ENCODE measurements around the gene ASB13.

Gene ASB13

GRCh38 chr10:5668429-5668828, 2.0 kb upstream of the ASB13 start:
- peaks cover 4% of the 10 kb centered on the region; the same call in 1 of the 2 replicates for H3K9me3 ChIP-seq (ENCODE audit: control insufficient read depth, insufficient read depth, low read depth, low read length)
- H3K36me3 ChIP-seq (ENCODE audit: control insufficient read depth, insufficient read depth, low read length) = no peaks in the 10 kb centered on the region
- no peak overlapping the region for H3K27ac ChIP-seq (ENCODE audit: low read depth, low read length)
- no peak overlapping the region for H3K4me3 ChIP-seq (ENCODE audit: low read depth, low read length)
- no peak overlapping the region for H3K9ac ChIP-seq (ENCODE audit: low read length)
- H3K27me3 ChIP-seq (ENCODE audit: control insufficient read depth, insufficient read depth, low read length) = peaks cover 6% of the 10 kb centered on the region
- peaks cover 14% of the 10 kb centered on the region for H3K4me1 ChIP-seq (ENCODE audit: control insufficient read depth, insufficient read depth, low read length)

- peak overlapping the region; percentile 76 for H3K9ac ChIP-seq (ENCODE audit: low read length)
- no peaks in the 10 kb centered on the region for H3K9me3 ChIP-seq (ENCODE audit: control insufficient read depth, insufficient read depth, low read depth, low read length)
- H3K4me1 ChIP-seq (ENCODE audit: control insufficient read depth, insufficient read depth, low read length) = peaks cover 19% of the 10 kb centered on the region
- peaks cover 6% of the 10 kb centered on the region for H3K27me3 ChIP-seq (ENCODE audit: control insufficient read depth, insufficient read depth, low read length)
- peak overlapping the region; percentile 73 for H3K4me3 ChIP-seq (ENCODE audit: low read depth, low read length)
- no peaks in the 10 kb centered on the region for H3K36me3 ChIP-seq (ENCODE audit: control insufficient read depth, insufficient read depth, low read length)
- H3K27ac ChIP-seq (ENCODE audit: low read depth, low read length) = no peak overlapping the region
These were observed 641 bp upstream of the ASB13 start for GRCh38 chr10:5666841-5667630.

DNA sequence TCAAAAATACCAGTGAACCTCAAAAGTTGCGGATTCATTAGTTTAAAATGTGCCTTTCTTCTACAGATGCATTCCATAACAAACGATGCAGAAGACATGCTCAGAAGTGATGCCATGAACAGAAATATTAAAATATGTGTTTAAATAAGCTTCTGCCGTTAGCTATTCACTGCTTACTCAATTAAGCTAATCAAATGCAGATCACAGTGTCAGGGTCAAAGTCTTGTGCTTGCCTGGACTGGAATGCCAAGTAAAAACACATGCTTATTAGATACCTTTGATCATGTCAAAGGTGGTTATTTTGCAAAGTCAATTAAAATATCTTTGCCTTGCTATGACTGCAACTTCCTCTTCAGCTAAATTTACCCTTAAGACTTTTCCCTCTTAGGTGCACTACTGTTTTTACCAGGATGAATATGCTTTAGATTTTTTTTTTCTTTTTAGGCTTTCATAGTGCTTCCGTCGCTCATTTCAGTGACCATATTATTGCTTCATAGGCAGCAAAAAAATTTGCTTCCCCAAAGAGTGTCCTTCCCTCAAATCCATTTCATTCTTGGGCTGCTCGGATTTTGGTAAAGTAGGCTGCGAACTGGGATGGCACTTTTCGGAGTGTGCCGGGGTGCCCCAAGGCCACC, 905 bp downstream of the ASB13 start:
- H3K36me3 ChIP-seq (ENCODE audit: control insufficient read depth, insufficient read depth, low read length) = no peaks in the 10 kb centered on the region
- H3K9ac ChIP-seq (ENCODE audit: low read length) = peak overlapping the region; percentile 76
- peaks cover 27% of the 10 kb centered on the region for H3K4me1 ChIP-seq (ENCODE audit: control insufficient read depth, insufficient read depth, low read length)
- H3K27ac ChIP-seq (ENCODE audit: low read depth, low read length) = no peak overlapping the region
- H3K9me3 ChIP-seq (ENCODE audit: control insufficient read depth, insufficient read depth, low read depth, low read length) = no peaks in the 10 kb centered on the region
- H3K4me3 ChIP-seq (ENCODE audit: low read depth, low read length) = peak overlapping the region; percentile 73
- peaks cover 6% of the 10 kb centered on the region for H3K27me3 ChIP-seq (ENCODE audit: control insufficient read depth, insufficient read depth, low read length)

DNA sequence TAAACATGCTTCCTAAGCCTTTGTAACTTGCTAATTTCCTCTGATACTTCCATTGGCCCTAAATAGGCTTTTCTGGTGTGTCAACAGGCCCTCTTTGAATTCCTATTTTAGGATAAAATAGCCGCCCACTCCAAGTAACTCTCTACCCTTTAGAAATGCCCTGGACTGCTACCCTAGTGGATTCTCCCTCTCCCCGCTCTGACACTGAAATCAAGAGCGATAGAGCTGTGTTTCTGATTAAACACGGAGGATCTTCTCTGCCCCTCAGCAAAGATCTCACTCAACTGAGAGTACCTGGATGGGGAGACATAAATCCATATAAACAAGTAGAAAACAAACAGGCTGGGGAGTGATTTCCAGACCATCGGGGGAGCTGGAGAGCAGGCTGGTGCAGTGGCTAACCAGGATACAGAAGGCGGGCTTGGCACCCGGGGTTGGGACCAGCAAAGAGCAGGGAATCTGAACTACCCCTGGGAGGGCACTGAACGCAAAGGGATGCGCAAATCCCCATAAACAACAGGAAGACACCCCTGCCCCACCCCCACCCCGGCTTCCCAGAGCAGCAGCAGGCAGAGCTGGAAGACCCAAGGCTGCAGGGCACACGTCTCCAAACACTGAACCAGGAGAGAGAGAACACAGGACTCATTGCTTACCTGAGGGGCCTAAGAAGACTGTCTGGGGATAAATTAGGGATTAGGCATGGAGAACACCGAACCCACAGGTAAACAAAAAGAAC, 2.5 kb downstream of the ASB13 start:
- H3K9ac ChIP-seq (ENCODE audit: low read length) = no peak overlapping the region
- peaks cover 42% of the 10 kb centered on the region for H3K4me1 ChIP-seq (ENCODE audit: control insufficient read depth, insufficient read depth, low read length)
- H3K4me3 ChIP-seq (ENCODE audit: low read depth, low read length) = no peak overlapping the region

DNA sequence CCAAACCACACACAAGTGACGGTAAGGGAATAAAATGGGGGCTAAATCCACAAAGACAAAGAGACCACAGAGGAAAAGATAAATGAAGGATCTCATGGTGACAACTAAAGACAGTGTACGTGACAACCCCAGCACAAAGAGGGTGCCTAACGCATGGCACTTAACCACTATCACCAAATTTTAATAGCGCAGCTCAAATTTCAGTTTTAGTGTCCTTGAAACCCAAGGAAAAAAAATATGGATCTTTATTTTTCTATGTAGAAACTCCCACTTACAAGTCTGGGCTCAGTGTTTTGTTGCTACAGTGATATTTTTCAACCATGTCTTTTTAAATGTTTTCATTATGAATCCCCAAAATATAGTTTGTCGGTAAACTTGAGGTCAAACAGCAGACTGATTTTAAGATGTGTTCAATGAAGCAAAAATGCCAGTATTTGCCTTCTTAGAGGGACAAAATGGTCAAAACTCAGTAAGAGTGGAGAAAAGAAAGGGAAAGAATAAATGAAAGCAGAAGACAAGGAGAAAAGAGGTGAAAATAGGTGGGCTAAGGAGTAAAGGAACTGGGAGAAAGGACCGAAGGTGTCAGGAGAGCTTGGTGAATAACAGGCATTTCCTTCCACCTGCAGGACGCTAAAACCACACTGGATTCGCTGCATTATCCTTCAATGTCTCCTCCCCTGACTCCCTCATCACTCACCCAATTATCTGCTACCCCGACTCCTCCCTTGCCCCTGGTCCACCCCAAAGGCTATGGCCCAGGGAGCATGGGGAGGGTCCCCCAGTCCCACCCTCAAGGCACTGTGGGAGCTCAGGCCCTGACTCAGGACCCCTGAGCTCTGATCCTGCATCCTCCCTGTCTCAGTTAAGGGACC, 3.5 kb downstream of the ASB13 start:
- Histone ChIP-seq H3K27me3 (ENCODE audit: control insufficient read depth, insufficient read depth, low read length) (peaks cover 6% of the 10 kb centered on the region), H3K4me3 (ENCODE audit: low read depth, low read length) (no peak overlapping the region), H3K27ac (ENCODE audit: low read depth, low read length) (no peak overlapping the region), H3K4me1 (ENCODE audit: control insufficient read depth, insufficient read depth, low read length) (peaks cover 45% of the 10 kb centered on the region), H3K9me3 (ENCODE audit: control insufficient read depth, insufficient read depth, low read depth, low read length) (no peaks in the 10 kb centered on the region), H3K36me3 (ENCODE audit: control insufficient read depth, insufficient read depth, low read length) (no peaks in the 10 kb centered on the region), H3K9ac (ENCODE audit: low read length) (no peak overlapping the region)

More for the DNA sequence above, 2.5 kb downstream of the ASB13 start:
- Histone ChIP-seq H3K27ac (ENCODE audit: low read depth, low read length) (no peak overlapping the region), H3K27me3 (ENCODE audit: control insufficient read depth, insufficient read depth, low read length) (peaks cover 6% of the 10 kb centered on the region), H3K9me3 (ENCODE audit: control insufficient read depth, insufficient read depth, low read depth, low read length) (no peaks in the 10 kb centered on the region), H3K36me3 (ENCODE audit: control insufficient read depth, insufficient read depth, low read length) (no peaks in the 10 kb centered on the region)

DNA sequence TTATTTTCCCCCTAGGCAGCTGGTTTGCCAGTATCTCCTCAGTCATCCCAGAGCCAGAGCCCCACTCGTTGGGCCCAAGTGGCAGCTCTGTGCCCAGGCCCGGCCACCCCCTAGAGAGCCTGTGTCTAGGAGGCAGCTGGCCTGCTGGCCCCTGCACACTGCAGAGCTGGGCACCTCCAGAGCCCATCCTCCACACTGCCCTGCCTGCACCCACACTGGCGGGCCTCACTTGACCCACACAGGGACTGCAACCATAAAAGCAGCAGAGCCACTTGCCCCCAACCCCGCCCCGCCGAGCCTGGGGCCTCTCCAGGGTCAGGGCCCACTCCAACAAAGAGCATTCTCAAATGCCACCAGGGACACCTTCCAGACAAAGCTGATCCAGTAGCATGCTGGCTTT, 5.4 kb downstream of the ASB13 start:
- Histone ChIP-seq H3K4me3 (ENCODE audit: low read depth, low read length) (no peak overlapping the region), H3K4me1 (ENCODE audit: control insufficient read depth, insufficient read depth, low read length) (peaks cover 45% of the 10 kb centered on the region), H3K9ac (ENCODE audit: low read length) (no peak overlapping the region), H3K27ac (ENCODE audit: low read depth, low read length) (no peak overlapping the region), H3K9me3 (ENCODE audit: control insufficient read depth, insufficient read depth, low read depth, low read length) (no peaks in the 10 kb centered on the region), H3K36me3 (ENCODE audit: control insufficient read depth, insufficient read depth, low read length) (no peaks in the 10 kb centered on the region), H3K27me3 (ENCODE audit: control insufficient read depth, insufficient read depth, low read length) (peaks cover 3% of the 10 kb centered on the region; the same call in 1 of the 2 replicates)

DNA sequence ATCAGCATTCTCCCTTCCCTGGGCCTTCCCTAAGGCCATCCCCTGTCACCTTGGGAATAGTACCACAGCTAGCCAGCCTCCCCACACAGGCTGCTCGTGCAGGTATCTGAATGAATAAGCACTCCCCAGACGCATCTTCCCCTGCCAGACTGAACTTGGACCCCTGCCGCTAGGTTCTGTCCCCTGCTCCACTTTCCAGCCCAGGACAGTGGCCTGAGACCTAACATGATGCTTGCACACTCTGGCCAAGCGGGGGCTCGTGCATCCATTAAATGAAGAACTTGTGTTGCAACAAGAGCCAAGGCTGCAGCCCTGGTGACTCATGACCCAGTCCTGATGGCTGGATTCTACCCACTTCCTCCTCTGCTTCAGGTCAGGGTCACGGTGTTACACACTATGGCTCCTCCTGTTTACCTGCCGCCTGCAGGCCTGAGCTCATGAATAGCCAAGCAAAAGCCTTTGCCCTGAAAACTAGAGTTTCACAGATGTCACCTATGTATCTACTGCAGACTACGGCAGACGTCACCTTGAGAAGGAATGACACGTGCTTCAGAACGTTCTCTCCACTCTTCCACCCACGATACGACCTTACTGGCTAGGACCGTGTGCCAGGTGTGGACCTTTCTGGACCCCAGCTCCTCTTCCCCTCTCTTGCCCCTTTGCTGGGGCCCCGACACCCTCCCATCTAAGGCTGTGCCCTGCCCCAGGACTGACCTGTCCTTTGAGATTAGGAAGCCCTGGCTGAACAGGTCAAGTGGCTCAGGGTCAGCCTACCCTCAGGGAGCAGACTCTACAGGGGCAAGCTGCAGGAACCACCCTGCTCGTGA, 6.5 kb downstream of the ASB13 start:
- Histone ChIP-seq H3K27ac (ENCODE audit: low read depth, low read length) (no peak overlapping the region), H3K36me3 (ENCODE audit: control insufficient read depth, insufficient read depth, low read length) (no peaks in the 10 kb centered on the region), H3K9me3 (ENCODE audit: control insufficient read depth, insufficient read depth, low read depth, low read length) (no peaks in the 10 kb centered on the region), H3K4me3 (ENCODE audit: low read depth, low read length) (no peak overlapping the region), H3K4me1 (ENCODE audit: control insufficient read depth, insufficient read depth, low read length) (peaks cover 39% of the 10 kb centered on the region), H3K9ac (ENCODE audit: low read length) (no peak overlapping the region), H3K27me3 (ENCODE audit: control insufficient read depth, insufficient read depth, low read length) (no peaks in the 10 kb centered on the region)

- H3K27ac ChIP-seq (ENCODE audit: low read depth, low read length) = no peak overlapping the region
- H3K4me3 ChIP-seq (ENCODE audit: low read depth, low read length) = peak overlapping the region; percentile 6; the same call in 1 of the 2 replicates
- H3K9ac ChIP-seq (ENCODE audit: low read length) = no peak overlapping the region
These were observed 7.3 kb downstream of the ASB13 start for GRCh38 chr10:5658871-5659618.

GRCh38 chr10:5656737-5657579, 9.4 kb downstream of the ASB13 start:
- peaks cover 25% of the 10 kb centered on the region for H3K4me1 ChIP-seq (ENCODE audit: control insufficient read depth, insufficient read depth, low read length)
- no peak overlapping the region for H3K27ac ChIP-seq (ENCODE audit: low read depth, low read length)

More at GRCh38 chr10:5658871-5659618, 7.3 kb downstream of the ASB13 start:
- Histone ChIP-seq H3K36me3 (ENCODE audit: control insufficient read depth, insufficient read depth, low read length) (no peaks in the 10 kb centered on the region), H3K9me3 (ENCODE audit: control insufficient read depth, insufficient read depth, low read depth, low read length) (no peaks in the 10 kb centered on the region), H3K4me1 (ENCODE audit: control insufficient read depth, insufficient read depth, low read length) (peaks cover 36% of the 10 kb centered on the region), H3K27me3 (ENCODE audit: control insufficient read depth, insufficient read depth, low read length) (no peaks in the 10 kb centered on the region)

More at GRCh38 chr10:5656737-5657579, 9.4 kb downstream of the ASB13 start:
- H3K9ac ChIP-seq (ENCODE audit: low read length) = no peak overlapping the region
- no peaks in the 10 kb centered on the region for H3K27me3 ChIP-seq (ENCODE audit: control insufficient read depth, insufficient read depth, low read length)
- H3K36me3 ChIP-seq (ENCODE audit: control insufficient read depth, insufficient read depth, low read length) = no peaks in the 10 kb centered on the region
- H3K9me3 ChIP-seq (ENCODE audit: control insufficient read depth, insufficient read depth, low read depth, low read length) = no peaks in the 10 kb centered on the region
- no peak overlapping the region for H3K4me3 ChIP-seq (ENCODE audit: low read depth, low read length)

Data from HUES6 (cell line).